DMS53 (cell line): ENCODE results near the gene MEPE.
A peak's percentile ranks its signal among the peaks of the same experiment; 100 is the strongest.
"Not testable (repeated sequence)": the region's sequence is repeated elsewhere in the genome, so short reads cannot be mapped to it uniquely, and the experiment has no call there.

Source experiments
- DNase-seq: peaks from one replicate; lab custom pipeline; 2025; lab: John Stamatoyannopoulos, UW

Gene MEPE

DNA sequence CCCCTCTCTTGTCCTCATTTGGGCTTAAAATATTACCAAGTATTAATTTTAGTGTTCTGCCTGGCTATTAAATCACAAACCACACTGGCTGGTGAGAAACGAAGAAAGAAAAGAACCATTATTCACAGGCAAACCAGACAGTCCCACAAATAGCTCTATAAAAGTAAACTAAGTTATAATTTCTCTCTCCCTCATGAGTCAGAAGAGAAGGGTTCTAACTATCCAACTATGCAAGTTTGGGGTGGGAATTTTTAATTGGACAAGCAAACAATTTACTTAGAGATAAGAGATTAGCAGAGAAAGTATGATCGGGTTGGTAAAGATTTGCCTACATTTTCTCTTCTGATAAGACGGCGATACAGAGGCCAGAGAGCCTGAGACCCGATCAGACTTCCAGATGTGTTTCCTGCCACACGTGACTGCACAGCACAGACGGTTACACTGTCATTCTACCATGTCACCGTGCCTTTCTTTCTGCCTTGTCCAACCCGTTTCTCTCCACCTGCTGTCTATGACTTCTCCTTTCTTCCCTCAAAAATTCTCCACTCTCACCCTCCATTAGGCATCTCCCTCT, 52.3 kb downstream of the MEPE start:
- DNase-seq, result no peak

DNA sequence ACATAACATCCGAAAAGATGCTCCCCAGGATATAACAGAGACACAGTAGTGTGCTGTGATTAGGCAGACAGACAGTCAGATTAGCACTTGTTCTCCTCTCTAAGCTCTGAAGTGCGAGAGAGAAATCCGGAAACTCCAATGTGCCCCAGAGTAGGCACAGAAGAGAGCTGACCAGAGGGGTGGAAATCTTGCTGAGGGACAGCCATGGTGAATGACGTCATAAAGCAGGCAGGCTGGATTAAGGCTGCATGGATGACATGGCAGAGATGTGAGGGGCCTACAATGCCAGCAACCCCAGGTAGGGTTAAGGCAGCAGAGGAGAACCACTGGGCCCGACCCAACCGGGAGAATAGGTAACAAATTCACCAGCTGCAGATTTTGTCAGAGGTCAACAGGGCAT, 53.3 kb downstream of the MEPE start:
- DNase-seq, result no peak

DNA sequence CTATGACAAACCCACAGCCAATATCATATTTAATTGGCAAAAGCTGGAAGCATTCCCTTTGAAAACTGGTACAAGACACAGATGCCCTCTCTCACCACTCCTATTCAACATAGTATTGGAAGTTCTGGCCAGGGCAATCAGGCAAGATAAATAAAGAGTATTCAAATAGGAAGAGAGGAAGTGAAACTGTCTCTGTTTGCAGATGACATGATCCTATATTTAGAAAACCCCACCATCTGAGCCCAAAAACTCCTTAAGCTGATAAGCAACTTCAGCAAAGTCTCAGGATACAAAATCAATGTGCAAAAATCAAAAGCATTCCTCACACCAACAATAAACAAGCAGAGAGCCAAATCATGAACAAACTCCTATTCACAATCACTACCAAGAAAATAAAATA, 58.0 kb downstream of the MEPE start:
- not testable (repeated sequence) for DNase-seq

- peak; percentile 40 for DNase-seq
These were observed 63.3 kb downstream of the MEPE start for GRCh38 chr4:87895964-87896621.
